Neural crest cell (in vitro differentiated cells): Measurements from ENCODE around the gene SLC35A2. TPM values are rescaled to one million over a fixed set of nuclear protein-coding genes. Genes with fewer than 3 reads are reported as not detected.

ENCODE experiments used
- DNase-seq: peaks from one replicate; pipeline ENCODE4 v3.0.0; 2021; ENCODE audit warnings: low read depth, mixed read lengths, low spot score
- H3K27ac Mint-ChIP-seq: one replicate; pipeline ENCODE4 v1.8.0; 2021; ENCODE audit warnings: mild to moderate bottlenecking, mixed read lengths; ENCODE audit not compliant: unreplicated experiment
- H3K27me3 Mint-ChIP-seq: 2 replicates; pipeline ENCODE4 v1.8.0; 2021; ENCODE audit warnings: low read depth, mild to moderate bottlenecking, mixed read lengths
- H3K36me3 Mint-ChIP-seq: 2 replicates; pipeline ENCODE4 v1.8.0; 2021; ENCODE audit warnings: low read depth, mild to moderate bottlenecking, mixed read lengths
- H3K4me1 Mint-ChIP-seq: 2 replicates; pipeline ENCODE4 v1.8.0; 2021; ENCODE audit warnings: mixed read lengths
- H3K4me3 Mint-ChIP-seq: one replicate; pipeline ENCODE4 v1.8.0; 2021; ENCODE audit warnings: mild to moderate bottlenecking, mixed read lengths
- H3K9me3 Mint-ChIP-seq: 2 replicates; pipeline ENCODE4 v1.8.0; 2021; ENCODE audit warnings: mixed read lengths
- total RNA-seq: library from RNA; stranded (reverse); gene quantifications from 2 replicates; pipeline ENCODE4 v1.2.1, GENCODE V29; 2021
- TF ChIP-seq, protein P1 (sequence below): fragments of 200-600 bp; sonication (generic); conservative IDR thresholded peaks from 2 replicates; pipeline ENCODE4 v1.5.0; 2021; ENCODE audit warnings: antibody characterized with exemption, mild to moderate bottlenecking

SLC35A2 gene
- total RNA-seq, 1 donor from 2014 or later: 22.6 TPM

DNA sequence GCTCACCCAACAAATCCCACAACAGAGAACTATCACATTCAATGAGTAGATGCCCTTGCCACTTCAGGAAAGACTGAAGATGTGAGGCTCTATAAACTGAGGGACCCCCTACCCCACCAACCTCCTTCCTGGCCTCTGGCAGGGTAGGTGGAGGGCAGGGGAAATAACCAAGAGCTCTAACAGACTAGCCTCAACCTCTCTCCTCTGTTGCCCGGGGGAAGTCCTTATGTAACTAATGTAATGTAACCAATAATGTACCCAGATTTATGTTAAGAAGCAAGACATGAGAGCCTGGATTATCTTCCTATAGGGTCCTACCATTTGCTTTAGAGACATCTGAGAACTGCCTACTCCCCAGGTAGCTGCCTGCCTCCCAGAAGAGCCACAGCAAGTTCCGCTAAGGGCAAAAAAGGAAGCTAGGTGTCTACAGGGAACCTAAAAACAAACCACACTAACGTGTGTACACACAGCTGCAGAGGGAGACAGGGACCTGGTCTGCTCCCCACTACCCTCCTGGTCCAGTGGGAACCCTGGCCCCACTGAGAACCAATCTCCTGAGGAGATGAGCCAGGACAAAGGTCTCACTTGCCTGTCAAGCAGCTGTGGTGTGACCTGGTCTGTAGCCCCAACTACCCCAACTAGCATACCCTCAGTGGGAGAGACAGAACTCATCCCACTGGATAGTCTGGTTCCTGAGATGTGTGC, 28.2 kb upstream of the SLC35A2 start:
- Mint-ChIP-seq H3K27ac (no peak overlapping the region), H3K36me3 (peaks cover 5% of the 10 kb centered on the region), H3K4me1 (peaks cover 12% of the 10 kb centered on the region), H3K4me3 (no peak overlapping the region), H3K9me3 (no peaks in the 10 kb centered on the region), H3K27me3 (no peaks in the 10 kb centered on the region)
- TF ChIP-seq, protein P1, sequence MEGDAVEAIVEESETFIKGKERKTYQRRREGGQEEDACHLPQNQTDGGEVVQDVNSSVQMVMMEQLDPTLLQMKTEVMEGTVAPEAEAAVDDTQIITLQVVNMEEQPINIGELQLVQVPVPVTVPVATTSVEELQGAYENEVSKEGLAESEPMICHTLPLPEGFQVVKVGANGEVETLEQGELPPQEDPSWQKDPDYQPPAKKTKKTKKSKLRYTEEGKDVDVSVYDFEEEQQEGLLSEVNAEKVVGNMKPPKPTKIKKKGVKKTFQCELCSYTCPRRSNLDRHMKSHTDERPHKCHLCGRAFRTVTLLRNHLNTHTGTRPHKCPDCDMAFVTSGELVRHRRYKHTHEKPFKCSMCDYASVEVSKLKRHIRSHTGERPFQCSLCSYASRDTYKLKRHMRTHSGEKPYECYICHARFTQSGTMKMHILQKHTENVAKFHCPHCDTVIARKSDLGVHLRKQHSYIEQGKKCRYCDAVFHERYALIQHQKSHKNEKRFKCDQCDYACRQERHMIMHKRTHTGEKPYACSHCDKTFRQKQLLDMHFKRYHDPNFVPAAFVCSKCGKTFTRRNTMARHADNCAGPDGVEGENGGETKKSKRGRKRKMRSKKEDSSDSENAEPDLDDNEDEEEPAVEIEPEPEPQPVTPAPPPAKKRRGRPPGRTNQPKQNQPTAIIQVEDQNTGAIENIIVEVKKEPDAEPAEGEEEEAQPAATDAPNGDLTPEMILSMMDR: no peak
- DNase-seq: no peak

GRCh38 chrX:48938721-48939425, 27.4 kb upstream of the SLC35A2 start:
- Mint-ChIP-seq H3K36me3 (peaks cover 8% of the 10 kb centered on the region), H3K9me3 (no peaks in the 10 kb centered on the region), H3K27me3 (no peaks in the 10 kb centered on the region), H3K27ac (no peak overlapping the region), H3K4me1 (peaks cover 12% of the 10 kb centered on the region), H3K4me3 (no peak overlapping the region)
- no peak for DNase-seq
- TF ChIP-seq, protein P1: no peak

DNA sequence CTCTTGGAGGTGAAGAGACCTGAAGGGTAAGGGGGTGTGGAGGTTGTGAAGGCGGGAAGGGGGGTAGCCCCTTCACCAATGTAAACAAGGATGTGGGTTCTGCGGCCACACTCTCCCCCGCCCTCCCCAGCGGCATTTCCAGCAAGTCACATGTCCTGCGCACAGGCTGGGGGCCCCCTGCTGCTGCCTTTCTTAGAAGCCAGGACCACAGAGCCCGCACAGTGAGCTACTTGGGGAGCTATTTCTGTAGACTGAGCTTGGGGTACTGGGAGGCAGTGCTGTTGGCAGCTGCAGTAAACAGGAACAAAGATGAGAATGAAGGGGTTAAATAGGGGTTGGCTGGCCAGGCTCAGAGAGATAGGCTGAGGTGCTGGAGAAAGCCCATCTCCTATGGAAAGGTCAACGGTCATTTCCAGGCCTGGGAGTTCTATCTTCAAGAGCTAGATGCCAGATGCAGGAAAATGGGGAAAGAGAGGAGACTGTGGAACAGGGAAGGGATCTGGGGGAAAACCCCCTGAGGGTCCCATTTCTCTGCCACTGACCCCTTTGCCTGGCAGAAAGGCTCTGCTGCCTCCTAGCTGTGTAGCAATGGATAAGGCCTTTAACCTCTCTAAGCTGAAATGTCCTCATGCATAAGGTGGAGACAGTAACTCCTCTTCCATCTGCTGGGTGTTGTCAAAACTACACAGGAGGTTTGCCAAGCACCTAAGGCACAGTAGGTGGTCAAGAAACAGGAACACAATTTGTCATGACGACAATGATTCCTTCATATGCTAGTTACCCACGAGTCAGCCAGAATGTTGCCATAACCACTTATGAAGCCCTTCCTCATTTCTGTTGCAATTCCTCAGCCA, 25.8 kb upstream of the SLC35A2 start:
- H3K4me3 Mint-ChIP-seq: no peak overlapping the region
- DNase-seq: no peak
- H3K4me1 Mint-ChIP-seq: peaks cover 12% of the 10 kb centered on the region
- peaks cover 12% of the 10 kb centered on the region for H3K36me3 Mint-ChIP-seq
- H3K27me3 Mint-ChIP-seq: no peaks in the 10 kb centered on the region
- peaks cover 3% of the 10 kb centered on the region for H3K9me3 Mint-ChIP-seq
- TF ChIP-seq, protein P1: no peak
- H3K27ac Mint-ChIP-seq: no peak overlapping the region

DNA sequence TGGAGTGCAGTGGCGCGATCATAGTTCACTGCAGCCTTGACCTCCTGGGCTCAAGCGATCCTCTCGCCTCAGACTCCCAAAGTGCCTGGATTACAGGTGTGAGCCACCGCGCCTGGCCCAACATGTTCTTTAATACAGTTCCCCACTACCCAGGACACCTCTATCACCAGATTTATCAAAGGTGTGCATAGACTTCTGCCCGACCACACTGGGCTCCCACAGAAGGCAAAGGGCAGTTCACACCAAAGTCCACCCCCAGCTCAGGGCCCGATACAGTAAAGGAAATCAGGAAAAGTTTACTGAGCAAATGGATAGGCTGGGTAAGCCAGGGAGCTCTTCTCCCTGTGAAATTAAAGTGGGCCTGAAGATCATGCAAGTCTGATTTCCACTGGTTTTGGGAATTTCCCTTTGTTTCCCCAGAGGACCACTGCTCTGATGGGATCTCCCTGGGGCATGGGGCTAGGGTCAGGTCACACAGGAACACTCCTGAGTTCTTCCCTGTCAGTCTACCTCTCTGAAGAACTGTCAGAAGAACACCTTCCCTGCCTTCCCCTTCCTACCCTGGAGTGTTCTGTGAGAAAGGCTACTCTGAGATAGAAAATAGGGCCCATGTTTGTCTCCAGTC, 25.1 kb upstream of the SLC35A2 start:
- Mint-ChIP-seq H3K9me3 (peaks cover 3% of the 10 kb centered on the region), H3K4me3 (no peak overlapping the region), H3K27me3 (no peaks in the 10 kb centered on the region), H3K27ac (no peak overlapping the region), H3K4me1 (peaks cover 9% of the 10 kb centered on the region), H3K36me3 (peaks cover 10% of the 10 kb centered on the region)
- TF ChIP-seq, protein P1: no peak
- no peak for DNase-seq

- Mint-ChIP-seq H3K36me3 (peaks cover 13% of the 10 kb centered on the region), H3K4me3 (no peak overlapping the region), H3K9me3 (peaks cover 3% of the 10 kb centered on the region), H3K27ac (no peak overlapping the region), H3K4me1 (peaks cover 8% of the 10 kb centered on the region), H3K27me3 (no peaks in the 10 kb centered on the region)
- TF ChIP-seq, protein P1: no peak
- no peak for DNase-seq
Observed at GRCh38 chrX:48935301-48935670, 23.8 kb upstream of the SLC35A2 start.
